ENCODE measurements around the gene AOC3. TPM values are rescaled to one million over a fixed set of nuclear protein-coding genes. Genes with fewer than 3 reads are reported as not detected.

AOC3 gene
- total and polyA plus RNA-seq, 2 donors (not counting 3 experiments of a cell fraction or from before 2014, with no cell fraction given) = 0.11 to 0.27 TPM

GRCh38 chr17:42803074-42803883 is 47.7 kb upstream of the AOC3 start:
- FAIRE-seq (no peak), DNase-seq (ENCODE audit: low read depth, low spot score) (peak; percentile 36)
- no peaks in the 10 kb centered on the region for H3K79me2 ChIP-seq (ENCODE audit: control insufficient read depth, insufficient read depth, low read length)
- ChIA-PET CTCF (interaction anchor here (0.8 to 2.3 kb wide), 6 partner anchors 12 to 78 kb away, joined by 3 to 15 read pairs (median 6); partner anchors contain the start of gene BECN1), POLR2A (interaction anchor here (0.6 kb wide), 1 partner anchor 111 kb away, joined by 3 read pairs; no protein-coding TSS in a partner anchor)
- no peaks in the 10 kb centered on the region for H3K27me3 ChIP-seq (ENCODE audit: control insufficient read depth in 2 of 2, insufficient read depth in 2 of 2, low read length in 2 of 2)
- no peak overlapping the region for H3K27ac ChIP-seq (ENCODE audit: insufficient read depth, low read depth, low read length)
- no peak overlapping the region for H3K9ac ChIP-seq (replicated peaks; ENCODE audit: extremely low read depth, insufficient read depth, low read length)
- H2AFZ ChIP-seq (ENCODE audit: low read depth, low read length) = no peak overlapping the region
- dilution Hi-C loops (cut with MboI; ENCODE audit: extremely low pct_ligation_motif_present, low sequenced_read_pairs) = no loop called here
- no TSS peak for BruUV-seq (replicated peaks)
- intact Hi-C loops (cut with micrococcal nuclease) = no loop called here
- TF ChIP-seq POLR2AphosphoS5 (IDR thresholded peaks at IDR 0.05; ENCODE audit: insufficient read depth, low read depth, low read length) (no peak), EZH2 (IDR thresholded peaks at IDR 0.05; ENCODE audit: borderline replicate concordance, low read depth, low read length, severe bottlenecking) (no peak), JUN (IDR thresholded peaks at IDR 0.05; ENCODE audit: borderline replicate concordance, insufficient read depth, insufficient read length, low read depth) (no peak), MYC (IDR thresholded peaks at IDR 0.05; ENCODE audit: low read depth, low read length) (no peak), GATA2 (IDR thresholded peaks at IDR 0.05; ENCODE audit: insufficient read depth, insufficient read length, low read depth, low read length) (no peak), MAX (IDR thresholded peaks at IDR 0.05; ENCODE audit: insufficient read depth, insufficient read length) (no peak), CTCF (IDR thresholded peaks at IDR 0.05; ENCODE audit: extremely low read depth in 1 of 2, insufficient read depth in 1 of 2, low read depth in 1 of 2, low read length in 2 of 2) (no peak), FOS (IDR thresholded peaks at IDR 0.05; ENCODE audit: borderline replicate concordance, insufficient read depth, low read length) (no peak), POLR2A (IDR thresholded peaks at IDR 0.05; ENCODE audit: low read depth, low read length) (no peak)
- H3K9me3 ChIP-seq (replicated peaks; ENCODE audit: control insufficient read depth, insufficient read depth, low read length) = no peaks in the 10 kb centered on the region
- H3K9me1 ChIP-seq (replicated peaks; ENCODE audit: control insufficient read depth, extremely low read depth, insufficient read depth, low read length) = no peaks in the 10 kb centered on the region
- H4K20me1 ChIP-seq (replicated peaks; ENCODE audit: control insufficient read depth, extremely low read depth, insufficient read depth, low read length) = no peaks in the 10 kb centered on the region
- no peaks in the 10 kb centered on the region for H3K4me1 ChIP-seq (ENCODE audit: control insufficient read depth, extremely low read depth, insufficient read depth, low read length)
- H3K4me2 ChIP-seq (ENCODE audit: insufficient read depth, low read length) = no peak overlapping the region
- no peaks in the 10 kb centered on the region for H3K36me3 ChIP-seq (ENCODE audit: control insufficient read depth in 2 of 2, extremely low read depth in 1 of 2, insufficient read depth in 2 of 2, low read length in 2 of 2)
- no peak overlapping the region for H3K4me3 ChIP-seq (replicated peaks in 1 of 3; ENCODE audit: insufficient read depth in 1 of 3, low read depth in 1 of 3, low read length in 3 of 3)

Measured in endothelial cell of umbilical vein (primary cell).